Measurements from ENCODE around the gene MGLL.

GRCh38 chr3:127730171-127730570, 92.1 kb downstream of the MGLL start:
- TF ChIP-seq EZH2 (IDR thresholded peaks at IDR 0.05; ENCODE audit: insufficient read depth, poor library complexity, severe bottlenecking) (no peak), EZH2phosphoT487 (IDR thresholded peaks at IDR 0.05; ENCODE audit: insufficient read depth, low read depth) (no peak)
